HG03095 (cell line): ENCODE data around the gene CDK5R1.

ENCODE experiments used
- ATAC-seq: cut with Tn5 transposase; IDR thresholded peaks from one replicate; pipeline ENCODE4 v1.9.1; 2021; ENCODE audit warnings: moderate library complexity; ENCODE audit not compliant: unreplicated experiment

Gene CDK5R1

GRCh38 chr17:32492264-32492589 is 5.4 kb downstream of the CDK5R1 start:
- ATAC-seq: no peak

GRCh38 chr17:32492648-32493289 is 6.0 kb downstream of the CDK5R1 start:
- ATAC-seq: no peak

GRCh38 chr17:32493571-32493970 is 6.8 kb downstream of the CDK5R1 start:
- ATAC-seq: no peak

GRCh38 chr17:32493976-32494513 is 7.3 kb downstream of the CDK5R1 start:
- ATAC-seq: no peak

GRCh38 chr17:32494621-32495358 is 8.0 kb downstream of the CDK5R1 start:
- ATAC-seq: no peak

GRCh38 chr17:32495359-32496231 is 8.8 kb downstream of the CDK5R1 start:
- no peak for ATAC-seq

- ATAC-seq: no peak
These were observed 9.7 kb downstream of the CDK5R1 start for GRCh38 chr17:32496395-32497073.

GRCh38 chr17:32497431-32498205 is 10.8 kb downstream of the CDK5R1 start:
- ATAC-seq: no peak

GRCh38 chr17:32498391-32498790 is 11.6 kb downstream of the CDK5R1 start:
- ATAC-seq: no peak

- ATAC-seq: no peak
These were observed 15.2 kb downstream of the CDK5R1 start for GRCh38 chr17:32502013-32502412.

GRCh38 chr17:32502710-32503109 is 15.9 kb downstream of the CDK5R1 start:
- no peak for ATAC-seq

GRCh38 chr17:32503251-32504165 is 16.7 kb downstream of the CDK5R1 start:
- peak; percentile 87 for ATAC-seq

- no peak for ATAC-seq
These were observed 17.6 kb downstream of the CDK5R1 start for GRCh38 chr17:32504166-32504990.

- ATAC-seq: no peak
These were observed 22.1 kb downstream of the CDK5R1 start for GRCh38 chr17:32508926-32509325.

- ATAC-seq: no peak
These were observed 23.7 kb downstream of the CDK5R1 start for GRCh38 chr17:32510466-32510865.

GRCh38 chr17:32512328-32512727 is 25.5 kb downstream of the CDK5R1 start:
- ATAC-seq: no peak

GRCh38 chr17:32513579-32513978 is 26.8 kb downstream of the CDK5R1 start:
- ATAC-seq: no peak

- no peak for ATAC-seq
These were observed 27.8 kb downstream of the CDK5R1 start for GRCh38 chr17:32514606-32515005.
